CD4-positive, alpha-beta T cell (primary cell): Measurements from ENCODE around the gene DPM1. TPM values are rescaled to one million over a fixed set of nuclear protein-coding genes. Genes with fewer than 3 reads are reported as not detected.

Experiments
- ATAC-seq: fragments of 200-7000 bp; cut with Tn5 transposase; one replicate; pipeline ENCODE4 v1.10.0; 2022; ENCODE audit warnings: mild to moderate bottlenecking; ENCODE audit not compliant: poor library complexity
- CTCF ChIA-PET: fragments of 350-600 bp; sonication (Branson Sonifier 250); formaldehyde crosslinking; loops from one replicate; lab custom pipeline; 2021; ENCODE audit warnings: antibody characterized with exemption, inconsistent platforms; lab: Charles Lee
- POLR2A ChIA-PET: fragments of 350-600 bp; sonication (Branson Sonifier 250); formaldehyde crosslinking; loops from one replicate; lab custom pipeline; 2021; ENCODE audit warnings: antibody characterized with exemption, inconsistent platforms; lab: Charles Lee
- DNase-seq, 14 experiments: peaks; one replicate each; pipeline ENCODE4 v3.0.0-alpha.2; 2013 to 2020; ENCODE audit warnings: mixed read lengths in 2 of 14
- H3K27ac ChIP-seq, 2 donors: one replicate each; pipeline versions ENCODE4 v1.5.1 to v1.7.0; 2013; ENCODE audit warnings: low read length in 2 of 2, low read depth in 1 of 2, mild to moderate bottlenecking in 1 of 2
- H3K27me3 ChIP-seq, 2 experiments: 1 replicate in 1 of 2; 2 replicates in 1 of 2; pipeline versions ENCODE4 v1.6.1 to v1.7.0; 2013; ENCODE audit warnings: low read length in 2 of 2, control low read depth in 1 of 2, mild to moderate bottlenecking in 1 of 2, moderate library complexity in 1 of 2; ENCODE audit not compliant: insufficient read depth in 2 of 2, control insufficient read depth in 1 of 2
- H3K36me3 ChIP-seq: one replicate; pipeline ENCODE4 v1.6.1; 2013; ENCODE audit warnings: low read length, control low read depth; ENCODE audit not compliant: insufficient read depth
- H3K4me1 ChIP-seq: one replicate; pipeline ENCODE4 v1.6.1; 2013; ENCODE audit warnings: low read length, control low read depth; ENCODE audit not compliant: insufficient read depth
- H3K4me3 ChIP-seq: one replicate; pipeline ENCODE4 v1.5.1; 2013; ENCODE audit warnings: mild to moderate bottlenecking, low read length, moderate library complexity
- H3K9me3 ChIP-seq, 2 experiments: 1 replicate in 1 of 2; 2 replicates in 1 of 2; pipeline versions ENCODE4 v1.6.1 to v1.7.0; 2013; ENCODE audit warnings: low read length in 2 of 2, mild to moderate bottlenecking in 2 of 2, control low read depth in 1 of 2, moderate library complexity in 1 of 2; ENCODE audit not compliant: control insufficient read depth in 1 of 2, insufficient read depth in 1 of 2
- H3K27ac Mint-ChIP-seq: one replicate; pipeline ENCODE4 v1.8.0; 2020; ENCODE audit warnings: mixed read lengths
- H3K27me3 Mint-ChIP-seq: one replicate; pipeline ENCODE4 v1.8.0; 2021; ENCODE audit warnings: mixed read lengths
- H3K36me3 Mint-ChIP-seq: one replicate; pipeline ENCODE4 v1.8.0; 2021; ENCODE audit warnings: low read depth, mixed read lengths
- H3K4me1 Mint-ChIP-seq: one replicate; pipeline ENCODE4 v1.8.0; 2021; ENCODE audit warnings: low read depth, mixed read lengths
- H3K4me3 Mint-ChIP-seq: one replicate; pipeline ENCODE4 v1.8.0; 2020; ENCODE audit warnings: mild to moderate bottlenecking, mixed read lengths
- H3K9me3 Mint-ChIP-seq: one replicate; pipeline ENCODE4 v1.8.0; 2020; ENCODE audit warnings: mixed read lengths
- CTCF ChIP-seq: fragments of 200-600 bp; IDR thresholded peaks from one replicate; pipeline ENCODE4 v1.8.0; 2022; ENCODE audit warnings: antibody characterized with exemption, mild to moderate bottlenecking
- intact Hi-C, 2 experiments: fragments of 100-400 bp; cut with DNase I in 1 of 2; cut with micrococcal nuclease in 1 of 2; formaldehyde crosslinking; loops; one replicate each; pipeline versions ENCODE4 v1.15.1 to v1.9.0; 2023 to 2025; cut with DNase I, micrococcal nuclease
- total RNA-seq, 174 experiments: library from RNA in 2 of 174; stranded (reverse) in 2 of 174; gene quantifications; one replicate each; pipeline ENCODE4 v1.2.3 and lab custom pipeline; 2021 to 2026

The DPM1 gene
- total RNA-seq, 2 experiments from 2014 or later: 44.5 to 46.5 TPM

GRCh38 chr20:50943069-50943468 lies 15.3 kb downstream of the DPM1 start:
- ChIA-PET CTCF (interaction anchor here (0.9 kb wide), 1 partner anchor 149 kb away, joined by 3 read pairs; no protein-coding TSS in a partner anchor), POLR2A (interaction anchor here (1.4 to 3.8 kb wide), 2 partner anchors 12 to 15 kb away, joined by 5 to 16 read pairs; partner anchors contain the start of genes ADNP and DPM1)
- no peaks in the 10 kb centered on the region for H3K9me3 Mint-ChIP-seq
- peak in 2 of 14 experiments; percentile 33 for DNase-seq
- TF ChIP-seq CTCF: no peak
- Histone ChIP-seq H3K27ac (no peak overlapping the region), H3K4me3 (no peak overlapping the region), H3K9me3 (no peaks in the 10 kb centered on the region), H3K27me3 (no peaks in the 10 kb centered on the region), H3K36me3 (peaks cover 79% of the 10 kb centered on the region), H3K4me1 (no peaks in the 10 kb centered on the region)
- H3K36me3 Mint-ChIP-seq: peaks cover 92% of the 10 kb centered on the region
- H3K27ac Mint-ChIP-seq: no peak overlapping the region
- intact Hi-C loops: no loop called here
- H3K4me3 Mint-ChIP-seq: no peak overlapping the region
- H3K27me3 Mint-ChIP-seq: no peaks in the 10 kb centered on the region
- no peaks in the 10 kb centered on the region for H3K4me1 Mint-ChIP-seq
- ATAC-seq: no peak

GRCh38 chr20:50933589-50933988 lies 24.7 kb downstream of the DPM1 start:
- H3K4me3 Mint-ChIP-seq: peak overlapping the region; percentile 65
- Histone ChIP-seq H3K36me3 (peaks cover 38% of the 10 kb centered on the region), H3K4me3 (no peak overlapping the region), H3K4me1 (peaks cover 21% of the 10 kb centered on the region), H3K9me3 (no peaks in the 10 kb centered on the region), H3K27ac (no peak overlapping the region), H3K27me3 (no peaks in the 10 kb centered on the region)
- ChIA-PET POLR2A (interaction anchor here (1.2 to 7.9 kb wide), 3 partner anchors 8 to 139 kb away, joined by 3 to 157 read pairs (median 130); partner anchors contain the start of genes BCAS4, DPM1 and MOCS3), CTCF (interaction anchor here (0.7 kb wide), 1 partner anchor 143 kb away, joined by 3 read pairs; no protein-coding TSS in a partner anchor)
- H3K36me3 Mint-ChIP-seq: peaks cover 77% of the 10 kb centered on the region
- H3K27me3 Mint-ChIP-seq: no peaks in the 10 kb centered on the region
- H3K4me1 Mint-ChIP-seq: peaks cover 29% of the 10 kb centered on the region
- intact Hi-C loops: loop anchor here in 1 of 2 experiments (10.0 kb wide), 4 partner anchors 419 to 1219 kb away; partner anchors contain the start of genes B4GALT5, CEBPB, PTPN1 and UBE2V1
- peak overlapping the region; percentile 98 for H3K27ac Mint-ChIP-seq
- ATAC-seq (no peak), DNase-seq (no peak)
- H3K9me3 Mint-ChIP-seq: no peaks in the 10 kb centered on the region
- no peak for TF ChIP-seq CTCF

GRCh38 chr20:50932691-50933280 lies 25.5 kb downstream of the DPM1 start:
- Histone ChIP-seq H3K4me3 (no peak overlapping the region), H3K9me3 (no peaks in the 10 kb centered on the region), H3K27ac (peak overlapping the region in 1 of 2 donors; percentile 75), H3K27me3 (no peaks in the 10 kb centered on the region), H3K36me3 (peaks cover 41% of the 10 kb centered on the region), H3K4me1 (peaks cover 25% of the 10 kb centered on the region)
- Mint-ChIP-seq H3K4me1 (peaks cover 37% of the 10 kb centered on the region), H3K27ac (peak overlapping the region; percentile 98), H3K4me3 (peak overlapping the region; percentile 93), H3K9me3 (no peaks in the 10 kb centered on the region), H3K27me3 (no peaks in the 10 kb centered on the region), H3K36me3 (peaks cover 77% of the 10 kb centered on the region)
- TF ChIP-seq CTCF: no peak
- CTCF ChIA-PET: interaction anchor here (1.0 to 4.2 kb wide), 4 partner anchors 16 to 142 kb away, joined by 3 to 63 read pairs (median 18); partner anchors contain the start of genes BCAS4, DPM1 and MOCS3
- ATAC-seq: no peak
- no peak for DNase-seq
- POLR2A ChIA-PET: interaction anchor here (1.2 to 7.9 kb wide), 6 partner anchors 9 to 142 kb away, joined by 3 to 157 read pairs (median 26); partner anchors contain the start of genes BCAS4, DPM1 and MOCS3
- intact Hi-C loops: loop anchor here in 1 of 2 experiments (10.0 kb wide), 4 partner anchors 418 to 1218 kb away; partner anchors contain the start of genes B4GALT5, CEBPB, PTPN1 and UBE2V1
